ENCODE data around the gene RAPGEF5. TPM values are rescaled to one million over a fixed set of nuclear protein-coding genes. Genes with fewer than 3 reads are reported as not detected.

RAPGEF5 gene
- total RNA-seq, 2 donors from 2014 or later: 0.26 to 0.56 TPM

DNA sequence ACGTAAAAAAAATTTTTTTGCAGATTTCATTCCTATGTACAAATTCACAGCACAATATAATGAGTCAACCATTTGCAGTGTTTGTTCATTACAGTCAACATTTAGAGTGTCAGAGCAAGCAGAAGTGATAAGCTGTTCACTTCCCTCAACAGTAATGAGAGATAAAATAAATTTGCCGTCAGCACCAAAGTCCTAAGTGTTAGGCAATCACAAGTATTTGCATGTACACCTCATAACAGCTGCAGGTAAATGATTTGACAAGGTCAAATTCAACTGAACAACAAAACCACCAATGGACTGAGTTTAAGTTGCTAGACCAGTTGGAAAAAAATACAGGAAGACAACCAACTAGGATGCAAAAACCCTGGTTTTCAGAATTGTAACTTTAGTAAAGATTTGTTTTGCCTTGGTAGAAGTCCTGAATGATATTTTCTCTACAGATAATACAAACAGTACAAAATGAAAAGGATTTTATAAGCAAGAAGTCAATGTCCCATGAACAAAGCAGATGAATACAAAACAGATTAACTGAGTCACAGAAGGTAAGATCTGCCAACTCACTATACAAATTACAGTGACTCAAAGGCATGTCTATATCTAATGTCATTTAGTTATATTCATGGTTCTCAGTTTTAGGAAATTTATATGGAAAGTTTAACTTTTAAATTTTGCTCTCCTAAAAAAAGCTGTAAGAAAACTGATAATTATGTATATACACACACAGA, 10.4 kb downstream of the RAPGEF5 start:
- Mint-ChIP-seq H3K9me3 (no peaks in the 10 kb centered on the region), H3K27ac (no peak overlapping the region), H3K4me3 (no peak overlapping the region), H3K27me3 (peaks cover 8% of the 10 kb centered on the region), H3K36me3 (ENCODE audit: low read depth) (no peaks in the 10 kb centered on the region), H3K4me1 (no peaks in the 10 kb centered on the region)
- ATAC-seq (replicated peaks): no peak

- Mint-ChIP-seq H3K36me3 (ENCODE audit: low read depth) (no peaks in the 10 kb centered on the region), H3K9me3 (no peaks in the 10 kb centered on the region), H3K4me1 (no peaks in the 10 kb centered on the region), H3K27ac (no peak overlapping the region), H3K27me3 (peaks cover 4% of the 10 kb centered on the region), H3K4me3 (no peak overlapping the region)
- ATAC-seq (replicated peaks): no peak
Measured at GRCh38 chr7:22344655-22345054, 12.3 kb downstream of the RAPGEF5 start.

DNA sequence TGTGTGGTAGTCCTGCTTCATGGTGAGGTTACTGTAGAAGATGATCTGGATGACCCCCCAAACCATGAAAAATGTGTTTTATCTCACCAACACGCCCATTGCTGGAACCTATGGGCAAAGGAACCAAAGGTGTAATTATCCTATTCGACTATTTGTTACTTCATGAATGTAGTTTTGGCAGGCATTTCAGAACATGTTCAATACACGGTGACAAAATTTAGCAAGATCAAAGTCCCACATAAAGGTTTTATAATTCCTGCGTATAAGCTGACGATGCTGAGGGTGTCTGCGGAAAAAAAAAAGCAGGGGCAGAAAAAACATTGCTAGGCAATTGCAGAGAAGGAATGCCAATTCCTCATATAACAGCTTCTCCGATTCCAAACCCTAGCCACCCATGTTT, 13.3 kb downstream of the RAPGEF5 start:
- no peaks in the 10 kb centered on the region for H3K4me1 Mint-ChIP-seq
- peaks cover 4% of the 10 kb centered on the region for H3K27me3 Mint-ChIP-seq
- H3K36me3 Mint-ChIP-seq (ENCODE audit: low read depth): no peaks in the 10 kb centered on the region
- no peak for ATAC-seq (replicated peaks)
- H3K9me3 Mint-ChIP-seq: no peaks in the 10 kb centered on the region
- no peak overlapping the region for H3K27ac Mint-ChIP-seq
- no peak overlapping the region for H3K4me3 Mint-ChIP-seq

DNA sequence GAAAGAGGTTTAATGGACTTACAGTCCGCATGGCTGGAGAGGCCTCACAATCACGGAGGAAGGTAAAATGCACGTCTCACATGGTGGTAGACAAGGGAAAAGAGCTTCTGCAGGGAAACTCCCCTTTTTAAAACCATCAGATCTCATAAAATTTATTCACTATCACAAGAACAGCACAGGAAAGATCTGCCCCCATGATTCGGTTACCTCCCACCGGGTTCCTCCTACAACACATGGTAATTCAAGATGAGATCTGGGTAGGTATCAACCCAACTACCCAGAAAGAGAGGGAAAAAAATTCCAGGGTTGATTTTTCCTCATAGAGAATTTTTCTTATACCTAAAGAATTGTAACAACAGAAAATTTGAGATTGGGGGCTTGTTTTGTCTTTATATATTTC, 13.9 kb downstream of the RAPGEF5 start:
- ATAC-seq (replicated peaks): no peak

DNA sequence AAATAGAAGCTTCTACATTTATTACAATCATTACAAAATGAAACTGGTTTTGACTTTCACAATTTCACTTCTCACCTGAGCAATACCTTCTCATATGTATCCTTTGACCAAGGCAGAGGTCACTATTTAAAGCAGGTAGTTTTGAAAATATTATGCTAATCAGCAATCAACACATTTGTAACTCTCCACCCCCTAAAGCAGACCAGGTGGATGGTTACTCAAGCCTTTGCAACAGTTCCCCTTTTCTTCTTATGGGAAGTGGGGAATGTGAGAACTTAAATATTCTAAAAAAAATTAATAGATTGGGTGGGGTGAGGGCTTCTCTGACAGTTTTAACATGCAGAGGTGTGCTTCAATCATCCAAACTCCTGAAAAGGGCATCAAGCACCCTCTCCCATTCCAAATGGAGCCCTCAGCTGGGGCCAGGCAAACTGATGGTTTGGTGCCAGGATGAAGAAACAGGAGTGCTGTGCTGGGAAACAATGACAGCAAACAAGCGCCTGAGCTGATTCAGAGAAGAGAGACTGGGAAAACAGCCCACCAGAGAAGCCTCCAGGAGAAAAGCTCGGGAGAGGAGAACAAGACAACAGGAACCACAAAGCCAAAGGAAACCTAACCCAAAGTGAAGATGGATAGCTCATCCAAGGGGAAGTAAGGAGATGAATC, 17.1 kb downstream of the RAPGEF5 start:
- Mint-ChIP-seq H3K36me3 (ENCODE audit: low read depth) (no peaks in the 10 kb centered on the region), H3K27ac (no peak overlapping the region), H3K4me3 (no peak overlapping the region), H3K4me1 (no peaks in the 10 kb centered on the region), H3K9me3 (no peaks in the 10 kb centered on the region), H3K27me3 (peaks cover 4% of the 10 kb centered on the region)
- ATAC-seq (replicated peaks): no peak

More for the DNA sequence above, 13.9 kb downstream of the RAPGEF5 start:
- H3K27me3 Mint-ChIP-seq: no peaks in the 10 kb centered on the region
- no peaks in the 10 kb centered on the region for H3K9me3 Mint-ChIP-seq
- no peak overlapping the region for H3K27ac Mint-ChIP-seq
- no peaks in the 10 kb centered on the region for H3K4me1 Mint-ChIP-seq
- H3K36me3 Mint-ChIP-seq (ENCODE audit: low read depth): no peaks in the 10 kb centered on the region
- no peak overlapping the region for H3K4me3 Mint-ChIP-seq

- peaks cover 10% of the 10 kb centered on the region for H3K27me3 Mint-ChIP-seq
- no peak for ATAC-seq (replicated peaks)
- no peaks in the 10 kb centered on the region for H3K4me1 Mint-ChIP-seq
- H3K9me3 Mint-ChIP-seq: no peaks in the 10 kb centered on the region
- no peak overlapping the region for H3K27ac Mint-ChIP-seq
- H3K4me3 Mint-ChIP-seq: no peak overlapping the region
- H3K36me3 Mint-ChIP-seq (ENCODE audit: low read depth): no peaks in the 10 kb centered on the region
Measured at GRCh38 chr7:22338877-22339276, 18.1 kb downstream of the RAPGEF5 start.

DNA sequence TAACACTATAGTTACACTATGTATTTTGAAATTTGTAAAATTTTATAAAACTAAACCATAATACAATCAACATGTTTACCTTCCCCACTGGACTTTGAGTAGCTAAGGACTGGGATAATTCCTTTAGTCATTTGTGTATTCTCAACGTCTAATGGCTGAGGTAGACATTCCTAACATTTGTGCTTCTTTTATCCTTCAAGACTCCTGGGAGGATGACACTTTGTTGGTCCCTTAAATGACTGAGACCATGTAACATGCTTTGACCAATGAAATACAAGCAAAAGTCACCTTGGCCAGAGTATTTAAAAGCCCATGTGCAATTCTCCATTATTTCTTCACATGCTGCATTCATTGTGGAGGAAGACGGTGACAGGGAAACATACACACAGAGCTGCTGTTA, 18.5 kb downstream of the RAPGEF5 start:
- peaks cover 11% of the 10 kb centered on the region for H3K27me3 Mint-ChIP-seq
- no peak overlapping the region for H3K4me3 Mint-ChIP-seq
- no peak for ATAC-seq (replicated peaks)
- no peaks in the 10 kb centered on the region for H3K36me3 Mint-ChIP-seq (ENCODE audit: low read depth)
- no peak overlapping the region for H3K27ac Mint-ChIP-seq
- H3K9me3 Mint-ChIP-seq: no peaks in the 10 kb centered on the region
- H3K4me1 Mint-ChIP-seq: no peaks in the 10 kb centered on the region

GRCh38 chr7:22333680-22334141, 23.2 kb downstream of the RAPGEF5 start:
- Mint-ChIP-seq H3K4me3 (no peak overlapping the region), H3K27ac (no peak overlapping the region), H3K36me3 (ENCODE audit: low read depth) (no peaks in the 10 kb centered on the region), H3K4me1 (no peaks in the 10 kb centered on the region), H3K27me3 (peaks cover 20% of the 10 kb centered on the region), H3K9me3 (no peaks in the 10 kb centered on the region)
- no peak for ATAC-seq (replicated peaks)

GRCh38 chr7:22332461-22332870, 24.5 kb downstream of the RAPGEF5 start:
- ATAC-seq (replicated peaks): no peak
- Mint-ChIP-seq H3K27ac (no peak overlapping the region), H3K27me3 (peaks cover 21% of the 10 kb centered on the region), H3K36me3 (ENCODE audit: low read depth) (no peaks in the 10 kb centered on the region), H3K4me3 (no peak overlapping the region), H3K9me3 (no peaks in the 10 kb centered on the region), H3K4me1 (no peaks in the 10 kb centered on the region)

GRCh38 chr7:22331704-22332103, 25.2 kb downstream of the RAPGEF5 start:
- H3K9me3 Mint-ChIP-seq: no peaks in the 10 kb centered on the region
- ATAC-seq (replicated peaks): no peak
- peaks cover 25% of the 10 kb centered on the region for H3K27me3 Mint-ChIP-seq
- no peak overlapping the region for H3K4me3 Mint-ChIP-seq
- no peaks in the 10 kb centered on the region for H3K36me3 Mint-ChIP-seq (ENCODE audit: low read depth)
- H3K4me1 Mint-ChIP-seq: no peaks in the 10 kb centered on the region
- H3K27ac Mint-ChIP-seq: no peak overlapping the region

GRCh38 chr7:22330903-22331302, 26.1 kb downstream of the RAPGEF5 start:
- Mint-ChIP-seq H3K4me3 (no peak overlapping the region), H3K27ac (no peak overlapping the region), H3K4me1 (no peaks in the 10 kb centered on the region), H3K27me3 (peaks cover 25% of the 10 kb centered on the region), H3K36me3 (ENCODE audit: low read depth) (no peaks in the 10 kb centered on the region), H3K9me3 (no peaks in the 10 kb centered on the region)
- ATAC-seq (replicated peaks): no peak

- Mint-ChIP-seq H3K36me3 (ENCODE audit: low read depth) (no peaks in the 10 kb centered on the region), H3K4me1 (no peaks in the 10 kb centered on the region), H3K27me3 (peaks cover 23% of the 10 kb centered on the region), H3K27ac (no peak overlapping the region), H3K4me3 (no peak overlapping the region), H3K9me3 (no peaks in the 10 kb centered on the region)
- no peak for ATAC-seq (replicated peaks)
Measured at GRCh38 chr7:22329816-22330524, 27.0 kb downstream of the RAPGEF5 start.

DNA sequence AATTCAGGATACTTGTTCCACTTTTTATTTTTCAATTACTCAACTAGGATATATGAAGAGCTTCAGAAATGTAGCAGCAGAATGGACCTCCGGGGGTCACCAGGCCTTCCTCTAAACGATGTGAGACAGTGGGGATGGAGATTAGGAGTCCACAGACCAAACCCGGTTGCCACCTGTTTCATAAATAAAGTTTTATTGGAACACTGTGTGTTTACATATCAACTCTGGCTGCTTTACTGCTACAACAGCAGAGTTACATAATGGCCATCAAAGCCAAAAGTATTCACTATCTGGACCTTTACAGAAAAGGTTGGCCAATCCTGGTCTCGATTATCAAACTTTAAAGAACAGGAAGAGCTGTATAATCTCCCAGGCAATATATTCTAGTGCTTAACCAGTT, 30.8 kb downstream of the RAPGEF5 start:
- ATAC-seq (replicated peaks): no peak
- H3K4me3 Mint-ChIP-seq: no peak overlapping the region
- no peaks in the 10 kb centered on the region for H3K4me1 Mint-ChIP-seq
- H3K9me3 Mint-ChIP-seq: no peaks in the 10 kb centered on the region
- H3K27ac Mint-ChIP-seq: no peak overlapping the region
- H3K36me3 Mint-ChIP-seq (ENCODE audit: low read depth): no peaks in the 10 kb centered on the region
- peaks cover 14% of the 10 kb centered on the region for H3K27me3 Mint-ChIP-seq

DNA sequence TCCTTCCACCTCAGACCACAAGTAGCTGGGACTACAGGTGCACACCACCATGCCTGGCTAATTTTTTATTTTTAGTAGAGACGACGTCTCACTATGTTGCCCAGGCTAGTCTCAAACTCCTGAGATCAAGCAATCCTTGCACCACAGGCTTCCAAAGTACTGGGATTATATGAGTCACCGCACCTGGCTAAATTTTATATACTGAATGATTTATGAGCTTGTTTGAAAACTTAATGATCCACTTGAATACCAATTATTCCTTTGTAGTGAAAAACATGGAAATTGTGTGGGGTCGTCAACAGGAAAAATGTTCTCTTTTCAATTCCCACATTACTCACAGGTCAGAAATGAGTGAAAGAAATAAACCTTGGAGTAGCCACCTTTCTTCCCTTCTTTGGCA, 31.3 kb downstream of the RAPGEF5 start:
- Mint-ChIP-seq H3K36me3 (ENCODE audit: low read depth) (no peaks in the 10 kb centered on the region), H3K27ac (no peak overlapping the region), H3K27me3 (peaks cover 14% of the 10 kb centered on the region), H3K9me3 (no peaks in the 10 kb centered on the region), H3K4me1 (no peaks in the 10 kb centered on the region), H3K4me3 (no peak overlapping the region)
- ATAC-seq (replicated peaks): no peak

DNA sequence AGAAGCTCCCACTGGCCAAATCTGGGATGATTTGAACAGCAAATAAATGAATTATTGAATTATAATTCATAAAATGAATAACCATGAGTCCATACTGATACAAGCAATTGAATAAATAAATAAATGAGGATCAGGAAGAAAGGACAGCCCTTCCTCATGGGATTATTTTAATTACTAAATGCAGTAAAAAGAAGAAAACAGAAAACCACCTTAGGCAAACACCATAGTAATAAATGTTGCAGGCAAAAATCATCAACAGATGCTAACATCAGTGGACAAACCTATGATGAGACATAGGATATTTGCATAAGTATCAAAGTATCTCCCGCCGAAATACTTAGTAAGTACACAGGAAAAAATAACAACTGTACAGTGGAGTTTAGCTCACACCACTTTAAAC, 33.2 kb downstream of the RAPGEF5 start:
- no peaks in the 10 kb centered on the region for H3K4me1 Mint-ChIP-seq
- H3K27me3 Mint-ChIP-seq: peaks cover 9% of the 10 kb centered on the region
- no peak overlapping the region for H3K27ac Mint-ChIP-seq
- H3K4me3 Mint-ChIP-seq: no peak overlapping the region
- H3K36me3 Mint-ChIP-seq (ENCODE audit: low read depth): no peaks in the 10 kb centered on the region
- no peaks in the 10 kb centered on the region for H3K9me3 Mint-ChIP-seq
- ATAC-seq (replicated peaks): no peak

Data from activated T-helper 17 cell treated with anti-CD3 and anti-CD28 coated beads, Interleukin-2, amount 50 U/mL, for 72 hours (primary cell).